Karpas-422 (cell line): ENCODE measurements around the gene PCDHGA1. TPM values are rescaled to one million over a fixed set of nuclear protein-coding genes. Genes with fewer than 3 reads are reported as not detected.
A peak's percentile ranks its signal among the peaks of the same experiment; 100 is the strongest.
"Not testable (repeated sequence)": the region's sequence is repeated elsewhere in the genome, so short reads cannot be mapped to it uniquely, and the experiment has no call there.

Experiments
- DNase-seq: peaks from one replicate; pipeline ENCODE4 v3.0.0-alpha.2; 2015
- H2AFZ ChIP-seq: fragments of 200-600 bp; sonication (generic); 2 replicates; pipeline ENCODE4 v1.6.1; 2014; ENCODE audit warnings: antibody characterized with exemption, low read length, mixed read lengths
- H3K27ac ChIP-seq: fragments of 200-600 bp; sonication (generic); 2 replicates; pipeline ENCODE4 v1.5.1; 2014; ENCODE audit warnings: mild to moderate bottlenecking, low read length, moderate library complexity
- H3K27me3 ChIP-seq: fragments of 200-600 bp; sonication (generic); 2 replicates; pipeline ENCODE4 v1.6.1; 2014; ENCODE audit warnings: low read length, mixed read lengths
- H3K36me3 ChIP-seq: fragments of 200-600 bp; sonication (generic); 2 replicates; pipeline ENCODE4 v1.6.1; 2014; ENCODE audit warnings: low read length, mixed read lengths; ENCODE audit not compliant: insufficient read depth
- H3K4me1 ChIP-seq: fragments of 200-600 bp; sonication (generic); 2 replicates; pipeline ENCODE4 v1.6.1; 2014; ENCODE audit warnings: mild to moderate bottlenecking, low read length, mixed read lengths
- H3K4me2 ChIP-seq: fragments of 200-600 bp; sonication (generic); 2 replicates; pipeline ENCODE4 v1.6.1; 2014; ENCODE audit warnings: low read length, low read depth, mild to moderate bottlenecking; ENCODE audit not compliant: poor library complexity, severe bottlenecking
- H3K4me3 ChIP-seq: fragments of 200-600 bp; sonication (generic); 2 replicates; pipeline ENCODE4 v1.5.1; 2014; ENCODE audit warnings: mild to moderate bottlenecking, antibody characterized with exemption, low read length, mixed read lengths
- H3K79me2 ChIP-seq: fragments of 200-600 bp; sonication (generic); 2 replicates; pipeline ENCODE4 v1.6.1; 2014; ENCODE audit warnings: mild to moderate bottlenecking, low read length, mixed read lengths
- H3K9ac ChIP-seq: fragments of 200-600 bp; sonication (generic); 2 replicates; pipeline ENCODE4 v1.6.0; 2014; ENCODE audit warnings: low read length
- H3K9me2 ChIP-seq: fragments of 200-600 bp; sonication (generic), shearing (Covaris generic); replicated peaks from 2 replicates; pipeline ENCODE4 v1.6.0; 2014; ENCODE audit warnings: mild to moderate bottlenecking, low read length, moderate library complexity; ENCODE audit not compliant: insufficient read depth
- H3K9me3 ChIP-seq: fragments of 300-700, 200-600 bp; sonication (generic); 2 replicates; pipeline ENCODE4 v1.6.1; 2014; ENCODE audit warnings: low read length, mixed read lengths
- H4K20me1 ChIP-seq: fragments of 200-600 bp; sonication (generic); 2 replicates; pipeline ENCODE4 v1.6.1; 2014; ENCODE audit warnings: mild to moderate bottlenecking, antibody characterized with exemption, low read length, low read depth; ENCODE audit not compliant: insufficient read depth
- total RNA-seq: library from RNA; depleted of rRNA; stranded (reverse); fragments of >200 nt; shearing (Covaris generic); gene quantifications from 2 replicates; pipeline ENCODE4 v1.2.3, GENCODE V29; 2014; ENCODE audit warnings: low replicate concordance

Gene PCDHGA1
- total RNA-seq, 1 experiment from 2014 or later, result 0.48 TPM

DNA sequence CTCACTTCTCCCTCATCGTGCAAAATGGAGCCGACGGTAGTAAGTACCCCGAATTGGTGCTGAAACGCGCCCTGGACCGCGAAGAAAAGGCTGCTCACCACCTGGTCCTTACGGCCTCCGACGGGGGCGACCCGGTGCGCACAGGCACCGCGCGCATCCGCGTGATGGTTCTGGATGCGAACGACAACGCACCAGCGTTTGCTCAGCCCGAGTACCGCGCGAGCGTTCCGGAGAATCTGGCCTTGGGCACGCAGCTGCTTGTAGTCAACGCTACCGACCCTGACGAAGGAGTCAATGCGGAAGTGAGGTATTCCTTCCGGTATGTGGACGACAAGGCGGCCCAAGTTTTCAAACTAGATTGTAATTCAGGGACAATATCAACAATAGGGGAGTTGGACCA, 101.0 kb downstream of the PCDHGA1 start:
- Histone ChIP-seq H3K27ac (no peak overlapping the region), H3K9me3 (peaks cover 13% of the 10 kb centered on the region), H3K36me3 (peaks cover 4% of the 10 kb centered on the region; the same call in 1 of the 2 replicates), H3K9ac (no peak overlapping the region), H3K4me1 (no peaks in the 10 kb centered on the region), H4K20me1 (no peaks in the 10 kb centered on the region), H3K9me2 (no peaks in the 10 kb centered on the region), H3K27me3 (no peaks in the 10 kb centered on the region), H3K79me2 (peaks cover 4% of the 10 kb centered on the region; the same call in 1 of the 2 replicates), H2AFZ (no peak overlapping the region), H3K4me2 (no peak overlapping the region), H3K4me3 (no peak overlapping the region)
- DNase-seq, result no peak

- not testable (repeated sequence) for H3K27ac ChIP-seq, H3K4me1 ChIP-seq, H3K79me2 ChIP-seq, H3K9ac ChIP-seq, DNase-seq, H4K20me1 ChIP-seq, H3K4me3 ChIP-seq, H2AFZ ChIP-seq, H3K27me3 ChIP-seq, H3K4me2 ChIP-seq, H3K36me3 ChIP-seq, H3K9me2 ChIP-seq
- H3K9me3 ChIP-seq, result peaks cover 13% of the 10 kb centered on the region
Observed at GRCh38 chr5:141432308-141432707, 102.0 kb downstream of the PCDHGA1 start.

- H3K4me1 ChIP-seq, H3K9ac ChIP-seq, H3K79me2 ChIP-seq, H3K36me3 ChIP-seq, DNase-seq, H3K9me3 ChIP-seq, H4K20me1 ChIP-seq, H3K27me3 ChIP-seq, H3K4me3 ChIP-seq, H2AFZ ChIP-seq, H3K27ac ChIP-seq, H3K9me2 ChIP-seq, H3K4me2 ChIP-seq: not testable (repeated sequence)
Observed at GRCh38 chr5:141432726-141433125, 102.4 kb downstream of the PCDHGA1 start.

DNA sequence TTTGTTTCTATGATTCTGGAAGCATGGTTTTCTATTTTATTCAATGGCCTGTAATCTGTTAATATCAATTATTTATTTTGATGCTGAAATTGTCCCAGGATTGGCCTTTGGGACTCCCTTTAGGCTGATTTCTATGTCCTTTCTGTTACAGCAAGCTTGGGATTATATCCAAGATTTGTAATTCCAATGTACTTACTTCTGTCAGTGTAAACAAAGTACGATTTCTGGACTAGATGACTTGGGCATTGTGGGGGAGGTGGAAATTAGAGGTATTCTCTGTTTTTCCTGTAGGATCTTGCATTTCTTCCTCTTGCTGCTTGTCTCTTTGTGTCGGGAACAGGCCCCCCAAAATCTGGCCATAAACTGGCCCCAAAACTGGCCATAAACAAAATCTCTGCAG, 103.7 kb downstream of the PCDHGA1 start:
- Histone ChIP-seq H2AFZ (no peak overlapping the region), H3K36me3 (peaks cover 4% of the 10 kb centered on the region), H3K9ac (no peak overlapping the region), H3K9me2 (no peaks in the 10 kb centered on the region), H3K27me3 (no peaks in the 10 kb centered on the region), H3K4me1 (no peaks in the 10 kb centered on the region), H3K27ac (no peak overlapping the region), H3K9me3 (peaks cover 8% of the 10 kb centered on the region; the same call in 1 of the 2 replicates), H3K4me3 (no peak overlapping the region), H4K20me1 (no peaks in the 10 kb centered on the region), H3K4me2 (no peak overlapping the region), H3K79me2 (peaks cover 10% of the 10 kb centered on the region; the same call in 1 of the 2 replicates)
- no peak for DNase-seq

- DNase-seq, result no peak
- Histone ChIP-seq H3K27me3 (no peaks in the 10 kb centered on the region), H4K20me1 (no peaks in the 10 kb centered on the region), H3K4me3 (no peak overlapping the region), H3K27ac (no peak overlapping the region), H3K9ac (no peak overlapping the region), H3K36me3 (peaks cover 10% of the 10 kb centered on the region), H3K4me2 (no peak overlapping the region), H3K4me1 (peaks cover 8% of the 10 kb centered on the region), H2AFZ (no peak overlapping the region), H3K9me3 (no peaks in the 10 kb centered on the region), H3K9me2 (no peaks in the 10 kb centered on the region), H3K79me2 (peaks cover 15% of the 10 kb centered on the region; the same call in 1 of the 2 replicates)
Observed at GRCh38 chr5:141437221-141437620, 106.9 kb downstream of the PCDHGA1 start.

- no peaks in the 10 kb centered on the region for H3K9me3 ChIP-seq
- DNase-seq, result no peak
- no peak overlapping the region for H2AFZ ChIP-seq
- H3K4me3 ChIP-seq, result no peak overlapping the region
- H3K4me2 ChIP-seq, result no peak overlapping the region
- H3K4me1 ChIP-seq, result peaks cover 23% of the 10 kb centered on the region
- no peak overlapping the region for H3K9ac ChIP-seq
- no peaks in the 10 kb centered on the region for H3K9me2 ChIP-seq
- H3K79me2 ChIP-seq, result peaks cover 26% of the 10 kb centered on the region
- H3K36me3 ChIP-seq, result peaks cover 10% of the 10 kb centered on the region
- no peaks in the 10 kb centered on the region for H3K27me3 ChIP-seq
- no peak overlapping the region for H3K27ac ChIP-seq
- no peaks in the 10 kb centered on the region for H4K20me1 ChIP-seq
Observed at GRCh38 chr5:141439411-141440141, 109.3 kb downstream of the PCDHGA1 start.

DNA sequence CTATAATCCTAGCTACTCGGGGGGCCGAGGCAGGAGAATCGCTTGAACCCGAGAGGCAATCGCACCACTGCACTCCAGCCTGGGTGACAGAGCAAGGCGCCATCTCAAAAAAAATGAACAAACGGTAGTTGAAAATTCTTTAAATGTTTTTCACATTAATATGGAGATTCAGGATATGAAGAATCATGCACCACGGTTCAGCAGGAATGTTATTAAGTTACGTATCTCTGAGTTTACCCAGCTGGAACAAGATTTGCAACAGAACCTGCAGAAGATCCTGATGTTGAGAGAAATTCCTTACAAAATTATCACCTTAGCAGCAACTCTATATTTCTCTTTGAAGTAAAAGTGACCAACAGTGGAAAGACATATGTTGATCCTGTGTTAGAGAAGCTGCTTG, 110.0 kb downstream of the PCDHGA1 start:
- peaks cover 23% of the 10 kb centered on the region for H3K4me1 ChIP-seq
- no peaks in the 10 kb centered on the region for H3K9me2 ChIP-seq
- no peak overlapping the region for H3K9ac ChIP-seq
- no peak overlapping the region for H2AFZ ChIP-seq
- peaks cover 10% of the 10 kb centered on the region for H3K36me3 ChIP-seq
- no peak overlapping the region for H3K4me3 ChIP-seq
- no peak for DNase-seq
- no peak overlapping the region for H3K27ac ChIP-seq
- H3K79me2 ChIP-seq, result peaks cover 31% of the 10 kb centered on the region
- no peak overlapping the region for H3K4me2 ChIP-seq
- no peaks in the 10 kb centered on the region for H4K20me1 ChIP-seq
- no peaks in the 10 kb centered on the region for H3K9me3 ChIP-seq
- no peaks in the 10 kb centered on the region for H3K27me3 ChIP-seq

- H3K36me3 ChIP-seq, result peaks cover 6% of the 10 kb centered on the region
- H3K27me3 ChIP-seq, result no peaks in the 10 kb centered on the region
- H3K9ac ChIP-seq, result no peak overlapping the region
- no peaks in the 10 kb centered on the region for H3K9me2 ChIP-seq
- no peaks in the 10 kb centered on the region for H4K20me1 ChIP-seq
- no peak overlapping the region for H3K4me3 ChIP-seq
- peak overlapping the region; percentile 49 for H3K4me2 ChIP-seq
- no peaks in the 10 kb centered on the region for H3K9me3 ChIP-seq
- peak overlapping the region; percentile 89; the same call in 1 of the 2 replicates for H3K27ac ChIP-seq
- DNase-seq, result no peak
- H2AFZ ChIP-seq, result no peak overlapping the region
- H3K4me1 ChIP-seq, result peaks cover 23% of the 10 kb centered on the region
- H3K79me2 ChIP-seq, result peaks cover 32% of the 10 kb centered on the region
Observed at GRCh38 chr5:141441571-141442170, 111.4 kb downstream of the PCDHGA1 start.
